Heart right ventricle (tissue), 16 donors: ENCODE results near the gene NUDT1. TPM values are rescaled to one million over a fixed set of nuclear protein-coding genes. Genes with fewer than 3 reads are reported as not detected.

Experiments used
- ATAC-seq, 8 donors: fragments of 200-7000 bp; cut with Tn5 transposase; one replicate each; pipeline ENCODE4 v1.9.1; 2020; ENCODE audit warnings: mild to moderate bottlenecking in 8 of 8, moderate library complexity in 8 of 8, moderate number of reproducible peaks in 1 of 8
- DNase-seq, 2 donors: peaks; one replicate each; pipeline ENCODE4 v3.0.0-alpha.2; 2020
- H3K27ac ChIP-seq, 10 donors: fragments of 200-600 bp; sonication (generic) in 2 of 10; one replicate each; pipeline versions ENCODE4 v1.5.0 to v1.8.0; 2020 to 2022; ENCODE audit warnings: mild to moderate bottlenecking in 3 of 10
- H3K27me3 ChIP-seq, 7 donors: fragments of 200-600 bp; one replicate each; pipeline ENCODE4 v1.8.0; 2021 to 2022; ENCODE audit warnings: mild to moderate bottlenecking in 2 of 7
- H3K36me3 ChIP-seq, 9 donors: fragments of 200-600 bp; sonication (generic) in 1 of 9; one replicate each; pipeline versions ENCODE4 v1.5.0 to v1.8.0; 2020 to 2022; ENCODE audit warnings: mild to moderate bottlenecking in 2 of 9
- H3K4me1 ChIP-seq, 9 donors: fragments of 200-600 bp; sonication (generic) in 1 of 9; one replicate each; pipeline versions ENCODE4 v1.5.0 to v1.8.0; 2020 to 2022; ENCODE audit warnings: mild to moderate bottlenecking in 4 of 9
- H3K4me3 ChIP-seq, 10 donors: fragments of 200-600 bp; sonication (generic) in 2 of 10; one replicate each; pipeline versions ENCODE4 v1.5.0 to v1.8.0; 2020 to 2022; ENCODE audit warnings: mild to moderate bottlenecking in 7 of 10, moderate library complexity in 2 of 10
- H3K9me3 ChIP-seq, 11 donors: fragments of 200-600 bp in 10 of 11; sonication (generic) in 2 of 11; one replicate each; pipeline versions ENCODE4 v1.5.0 to v1.8.0; 2013 to 2022; ENCODE audit warnings: mild to moderate bottlenecking in 2 of 11, control low read depth in 1 of 11, moderate library complexity in 1 of 11
- CTCF ChIP-seq, 9 donors: fragments of 200-600 bp; sonication (generic) in 2 of 9; IDR thresholded peaks; one replicate each; pipeline versions ENCODE4 v1.5.0 to v1.8.0; 2021 to 2022; ENCODE audit warnings: antibody characterized with exemption in 9 of 9, mild to moderate bottlenecking in 5 of 9, moderate library complexity in 1 of 9
- WGBS, 2 donors: extraction: QIAGEN DNeasy Blood & Tissue Kit; methylation state at CpG; one replicate each; pipeline ENCODE4 v1.1.7; 2013; ENCODE audit warnings: inconsistent platforms in 1 of 2; 5-methylcytosine and 5-hydroxymethylcytosine counted together
- intact Hi-C, 10 donors: fragments of 100-400 bp; cut with DNase I; formaldehyde crosslinking; loops; one replicate each; pipeline versions ENCODE4 v1.11.1 to v1.14.2; 2022
- polyA plus RNA-seq, 2 donors: library from polyadenylated mRNA; stranded (reverse); fragments of 200-250 nt; gene quantifications; one replicate each; pipeline ENCODE4 v1.2.3, GENCODE V29; 2013
- total RNA-seq, 10 donors: library from RNA; stranded (reverse); fragmentation: NEBNext Ultra II Directional in 3 of 10; extraction: Animal tissue kit (Norgen Biotek cat#: 25700) in 3 of 10; gene quantifications; one replicate each; pipeline versions ENCODE4 v1.2.1 to v1.2.4, GENCODE V29; 2021 to 2023
- donor health status: Arrhythmogenic right ventricular cardiomyopathy.
- donor health status: ischemic (EF 13 %, LVEDD 7.1; RV severe dilation, severe dysfunction).
- donor health status: healthy with polysubstance abuse.
- donor health status: DM: no; HTN: yes; CAD: no.
- donor health status: DM: no; HTN: no; CAD: no.
- donor health status: ischemic (EF 25% LVEDD 6.9; RV normal size, moderate dysfunction).
- donor health status: ischemic (EF 25% LVEDD 5.7; RV mildly dilated, moderate dysfunction).
- donor health status: healthy.
- donor health status: DM: yes; HTN: yes; CAD: no.
- donor health status: Ischemic cardiomyopathy.
- donor health status: ischemic (EF 35%, LVEDD 5.7; RV mildly dilated, moderate dysfunction).
- donor health status: nonischemic (EF 11% LVEDD 7.7; RV severe dilation, severe dysfunction).
- donor health status: DM: yes; HTN: yes; CAD: no.
- donor health status: PGD.
- donor health status: ischemic (EF 29% LVEDD 5.4; RV normal size, mild dysfunction).
- donor health status: nonischemic (EF 23%, LVEDD 6.1; RV moderate dilation, normal function).

Gene NUDT1
- total and polyA plus RNA-seq, 12 donors: 7.7 to 35.8 (median 12.8) TPM

GRCh38 chr7:2290877-2291276 lies 48.9 kb downstream of the NUDT1 start:
- 96 to 97% methylated on average over 6 of the region's 6 CpGs for WGBS, 2 donors
- no peaks in the 10 kb centered on the region for H3K36me3 ChIP-seq
- no peaks in the 10 kb centered on the region for H3K9me3 ChIP-seq
- intact Hi-C loops: no loop called here
- H3K27me3 ChIP-seq: no peaks in the 10 kb centered on the region
- H3K4me1 ChIP-seq: no peaks in the 10 kb centered on the region
- H3K27ac ChIP-seq: no peak overlapping the region
- ATAC-seq (no peak), DNase-seq (no peak)
- H3K4me3 ChIP-seq: no peak overlapping the region
- TF ChIP-seq CTCF (IDR thresholded peaks at IDR 0.05): no peak

- H3K27ac ChIP-seq: no peak overlapping the region
- no peaks in the 10 kb centered on the region for H3K9me3 ChIP-seq
- DNase-seq (no peak), ATAC-seq (no peak)
- H3K4me1 ChIP-seq: peaks cover 0 to 24% (median 6%) of the 10 kb centered on the region in 9 donors
- no peaks in the 10 kb centered on the region for H3K27me3 ChIP-seq
- 84 to 85% methylated on average over 6 of the region's 6 CpGs for WGBS, 2 donors
- intact Hi-C loops: no loop called here
- H3K4me3 ChIP-seq: no peak overlapping the region
- H3K36me3 ChIP-seq: no peaks in the 10 kb centered on the region
- no peak for TF ChIP-seq CTCF (IDR thresholded peaks at IDR 0.05)
These were observed 54.1 kb downstream of the NUDT1 start for GRCh38 chr7:2295936-2296620.

- no peaks in the 10 kb centered on the region for H3K36me3 ChIP-seq
- no peak for TF ChIP-seq CTCF (IDR thresholded peaks at IDR 0.05)
- no peak overlapping the region for H3K27ac ChIP-seq
- H3K9me3 ChIP-seq: no peaks in the 10 kb centered on the region
- H3K27me3 ChIP-seq: no peaks in the 10 kb centered on the region
- DNase-seq (no peak), ATAC-seq (no peak)
- intact Hi-C loops: no loop called here
- WGBS, 2 donors: 97 to 98% methylated on average over 6 of the region's 6 CpGs
- H3K4me3 ChIP-seq: no peak overlapping the region
- peaks cover 0 to 28% (median 6%) of the 10 kb centered on the region in 9 donors for H3K4me1 ChIP-seq
These were observed 54.8 kb downstream of the NUDT1 start for GRCh38 chr7:2296832-2297231.

GRCh38 chr7:2299131-2299829 lies 57.3 kb downstream of the NUDT1 start:
- 65 to 72% methylated on average over 18 of the region's 18 CpGs for WGBS, 2 donors
- no peaks in the 10 kb centered on the region for H3K27me3 ChIP-seq
- H3K9me3 ChIP-seq: no peaks in the 10 kb centered on the region
- peak; percentile 22 to 92 (median 81) for ATAC-seq
- TF ChIP-seq CTCF (IDR thresholded peaks at IDR 0.05): no peak
- peaks cover 0 to 28% (median 7%) of the 10 kb centered on the region in 9 donors for H3K4me1 ChIP-seq
- no peak overlapping the region for H3K4me3 ChIP-seq
- peak overlapping the region in 8 of 10 donors; percentile 16 to 66 (median 49) for H3K27ac ChIP-seq
- intact Hi-C loops: no loop called here
- no peaks in the 10 kb centered on the region for H3K36me3 ChIP-seq
- peak in 1 of 2 donors; percentile 54 for DNase-seq
